ENCODE measurements around the gene TRIM7.
"Not testable (repeated sequence)": the region's sequence is repeated elsewhere in the genome, so short reads cannot be mapped to it uniquely, and the experiment has no call there.

The TRIM7 gene

DNA sequence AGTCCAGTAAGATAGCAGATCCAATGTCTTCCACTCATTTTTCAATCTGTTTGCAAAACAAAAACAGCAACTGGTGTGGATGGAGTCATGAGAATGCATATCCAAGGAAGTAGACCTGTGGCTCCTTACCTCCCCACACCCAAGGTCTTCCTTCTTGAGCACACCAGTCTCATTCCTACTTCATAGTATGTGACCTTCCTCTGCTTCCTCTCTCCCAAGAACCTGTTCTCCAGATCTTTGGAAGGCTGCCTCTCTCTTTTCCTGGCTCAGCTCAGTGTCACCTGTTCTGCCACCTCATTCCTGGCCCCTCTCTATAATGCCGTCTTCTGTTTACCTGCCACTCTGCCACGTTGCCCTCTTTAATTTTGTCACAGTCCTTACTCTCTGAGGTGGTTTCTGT lies 7.9 kb upstream of the TRIM7 start:
- DNase-seq (ENCODE audit: low spot score): no peak

GRCh38 chr5:181212080-181212479 lies 7.1 kb upstream of the TRIM7 start:
- no peak for DNase-seq (ENCODE audit: low spot score)

GRCh38 chr5:181211208-181211607 lies 6.2 kb upstream of the TRIM7 start:
- DNase-seq (ENCODE audit: low spot score): no peak

DNA sequence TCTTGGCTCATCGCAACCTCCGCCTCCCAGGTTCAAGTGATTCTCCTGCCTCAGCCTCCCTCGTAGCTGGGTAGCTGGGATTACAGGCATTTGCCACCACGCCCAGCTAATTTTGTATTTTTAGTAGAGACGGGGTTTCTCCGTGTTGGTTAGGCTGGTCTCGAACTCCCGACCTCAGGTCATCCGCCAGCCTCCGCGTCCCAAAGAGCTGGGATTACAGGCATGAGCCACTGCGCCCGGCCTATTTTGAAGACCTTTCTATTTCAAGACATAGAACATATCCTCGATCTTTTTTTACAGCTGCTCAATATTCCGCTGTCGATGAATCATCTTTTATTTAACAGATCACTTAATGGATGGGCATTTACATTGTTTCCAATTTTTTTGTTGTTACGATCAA lies 5.7 kb upstream of the TRIM7 start:
- not testable (repeated sequence) for DNase-seq (ENCODE audit: low spot score)

DNA sequence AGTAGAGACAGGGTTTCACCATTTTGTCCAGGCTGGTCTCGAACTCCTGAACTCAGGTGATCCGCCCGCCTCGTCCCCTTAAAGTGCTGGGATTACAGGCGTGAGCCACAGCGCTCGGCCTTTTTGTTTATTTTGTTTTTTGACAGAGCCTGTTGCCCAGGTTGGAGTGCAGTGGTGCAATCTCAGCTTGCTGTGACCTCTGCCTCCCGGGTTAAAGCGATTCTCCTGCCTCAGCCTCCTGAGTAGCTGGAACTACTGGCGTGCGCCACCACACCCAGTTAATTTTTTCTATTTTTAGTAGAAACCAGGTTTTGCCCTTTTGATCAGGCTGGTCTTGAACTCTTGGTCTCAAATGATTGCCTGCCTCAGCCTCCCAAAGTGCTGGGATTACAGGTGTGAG lies 5.2 kb upstream of the TRIM7 start:
- DNase-seq (ENCODE audit: low spot score): not testable (repeated sequence)

GRCh38 chr5:181209006-181209405 lies 4.0 kb upstream of the TRIM7 start:
- not testable (repeated sequence) for DNase-seq (ENCODE audit: low spot score)

GRCh38 chr5:181207960-181208253 lies 2.9 kb upstream of the TRIM7 start:
- DNase-seq (ENCODE audit: low spot score): no peak

DNA sequence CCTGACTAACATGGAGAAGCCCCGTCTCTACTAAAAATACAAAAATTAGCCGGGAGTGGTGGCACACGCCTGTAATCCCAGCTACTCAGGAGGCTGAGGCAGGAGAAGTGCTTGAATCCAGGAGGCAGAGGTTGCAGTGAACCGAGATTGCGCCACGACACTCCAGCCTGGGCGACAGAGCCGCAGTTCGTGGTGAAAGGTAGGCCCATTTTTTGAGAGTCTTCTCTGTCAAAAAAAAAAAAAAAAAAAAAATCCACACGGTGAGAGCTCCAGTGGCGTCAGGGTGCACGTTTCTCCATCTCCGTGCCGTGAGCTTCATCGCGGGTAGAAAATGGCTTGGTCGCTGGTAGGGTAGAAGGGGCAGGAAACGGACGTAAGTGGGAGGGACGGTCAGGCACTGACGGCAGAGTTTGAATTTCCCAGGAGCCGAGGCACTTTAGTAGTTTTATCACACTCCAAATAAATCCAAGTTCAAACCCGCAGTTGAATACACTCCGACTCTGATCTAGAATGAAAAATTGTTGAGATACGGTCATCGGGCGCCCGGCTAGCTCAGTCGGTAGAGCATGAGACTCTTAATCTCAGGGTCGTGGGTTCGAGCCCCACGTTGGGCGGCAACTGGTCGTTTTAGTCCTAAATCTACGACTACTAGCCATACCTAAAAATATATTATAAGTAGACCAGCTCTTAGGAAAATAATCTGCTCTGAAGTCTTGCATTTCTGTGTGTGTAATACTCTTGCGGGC lies 2.4 kb upstream of the TRIM7 start:
- DNase-seq (ENCODE audit: low spot score): peak; percentile 56

- no peak for DNase-seq (ENCODE audit: low spot score)
Measured at GRCh38 chr5:181205761-181206649, 1.0 kb upstream of the TRIM7 start.

DNA sequence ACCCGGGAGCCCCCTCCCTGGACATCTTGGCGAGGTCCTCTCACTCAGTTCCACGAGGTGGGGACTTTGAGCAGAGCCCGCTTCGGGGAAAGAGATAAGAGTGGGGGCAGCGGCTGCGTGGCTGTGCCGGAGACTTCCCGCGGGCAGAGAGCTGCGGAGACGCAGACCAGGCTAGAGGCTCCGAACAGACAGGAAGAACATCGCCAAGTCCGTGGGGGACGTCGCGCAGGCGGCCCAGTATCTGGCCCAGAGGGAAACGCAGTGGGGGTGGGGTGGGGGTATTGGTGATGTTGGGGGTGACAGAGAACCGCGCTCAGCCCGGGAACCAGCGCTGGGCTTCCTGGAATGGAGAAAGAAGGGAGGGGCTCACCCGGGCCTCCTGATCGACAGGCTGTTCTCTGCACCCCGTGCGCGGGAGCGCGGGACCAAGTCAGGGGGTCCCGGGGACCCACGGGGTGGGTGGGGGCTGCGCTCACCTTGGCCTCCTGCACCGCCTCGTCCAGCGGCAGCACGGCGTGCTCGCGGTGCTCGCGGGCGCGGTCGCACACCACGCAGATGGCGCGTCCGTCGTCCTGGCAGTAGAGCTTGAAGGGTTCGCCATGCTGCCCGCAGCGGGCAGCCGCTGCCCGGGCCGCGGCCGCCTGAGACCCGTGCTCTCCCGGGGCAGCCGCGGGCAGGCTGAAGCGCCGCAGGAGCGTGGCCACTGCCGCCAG lies 727 bp downstream of the TRIM7 start:
- DNase-seq (ENCODE audit: low spot score): no peak

- no peak for DNase-seq (ENCODE audit: low spot score)
Measured at GRCh38 chr5:181203777-181204112, 1.3 kb downstream of the TRIM7 start.

GRCh38 chr5:181203093-181203711 lies 1.8 kb downstream of the TRIM7 start:
- no peak for DNase-seq (ENCODE audit: low spot score)

GRCh38 chr5:181200816-181201215 lies 4.2 kb downstream of the TRIM7 start:
- DNase-seq (ENCODE audit: low spot score): no peak

GRCh38 chr5:181199881-181200638 lies 4.9 kb downstream of the TRIM7 start:
- DNase-seq (ENCODE audit: low spot score): no peak

DNA sequence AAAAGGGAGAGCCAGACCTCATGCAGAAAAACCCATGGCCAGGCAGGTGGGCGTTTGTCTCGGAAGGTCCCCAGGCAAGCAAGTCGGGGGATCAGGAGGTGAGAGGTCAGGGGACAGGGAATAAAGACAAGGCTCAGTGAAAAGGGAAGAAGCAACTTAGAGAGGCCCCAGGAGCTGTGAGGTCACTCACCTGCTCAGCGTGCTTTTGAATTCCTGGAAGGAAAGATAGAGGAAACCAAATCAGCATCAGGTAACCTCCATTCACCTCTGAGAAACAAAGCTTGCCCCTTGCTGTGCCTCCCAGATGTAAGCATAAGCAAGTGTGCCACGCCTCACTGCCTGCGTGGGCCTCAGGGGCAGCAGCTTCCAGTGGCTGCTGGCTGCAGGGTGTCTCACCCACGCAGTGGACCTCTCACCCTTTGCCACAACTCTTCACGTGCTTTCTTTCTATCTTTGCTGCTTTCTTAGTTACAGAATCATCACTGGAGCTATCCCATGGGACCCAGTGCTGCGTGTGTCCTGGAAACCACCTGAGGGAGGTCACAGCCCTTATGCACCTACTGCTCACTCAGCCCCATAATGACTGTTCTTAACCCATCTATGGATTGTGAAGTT lies 6.0 kb downstream of the TRIM7 start:
- DNase-seq (ENCODE audit: low spot score): no peak

DNA sequence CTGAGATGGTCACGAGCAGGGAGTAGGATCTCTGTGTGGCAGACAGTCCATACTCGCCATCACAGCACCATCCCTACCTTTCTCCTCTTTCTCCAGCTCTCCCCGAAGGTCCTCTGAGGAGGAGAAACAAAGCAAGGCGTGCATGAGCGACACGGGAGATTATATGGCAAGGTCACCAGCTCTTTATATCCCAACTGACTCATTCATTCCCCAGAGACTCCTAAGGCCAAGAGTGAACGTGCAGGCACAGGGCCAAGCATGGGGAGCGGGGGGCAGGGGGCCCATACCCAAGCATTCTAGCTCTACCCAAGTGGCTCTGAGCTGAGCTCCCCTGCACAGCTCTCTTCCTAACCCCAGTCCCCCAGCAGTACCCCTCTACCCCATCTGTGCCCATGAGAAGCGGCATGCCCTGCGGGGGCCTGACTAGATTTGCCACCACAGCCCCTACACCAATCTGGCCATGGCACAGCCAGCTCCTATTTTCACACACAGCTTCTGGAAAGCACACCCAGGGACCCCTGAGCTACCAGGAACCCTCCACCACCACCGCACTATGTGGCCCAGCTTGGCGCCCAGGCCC lies 6.8 kb downstream of the TRIM7 start:
- DNase-seq (ENCODE audit: low spot score): no peak

DNA sequence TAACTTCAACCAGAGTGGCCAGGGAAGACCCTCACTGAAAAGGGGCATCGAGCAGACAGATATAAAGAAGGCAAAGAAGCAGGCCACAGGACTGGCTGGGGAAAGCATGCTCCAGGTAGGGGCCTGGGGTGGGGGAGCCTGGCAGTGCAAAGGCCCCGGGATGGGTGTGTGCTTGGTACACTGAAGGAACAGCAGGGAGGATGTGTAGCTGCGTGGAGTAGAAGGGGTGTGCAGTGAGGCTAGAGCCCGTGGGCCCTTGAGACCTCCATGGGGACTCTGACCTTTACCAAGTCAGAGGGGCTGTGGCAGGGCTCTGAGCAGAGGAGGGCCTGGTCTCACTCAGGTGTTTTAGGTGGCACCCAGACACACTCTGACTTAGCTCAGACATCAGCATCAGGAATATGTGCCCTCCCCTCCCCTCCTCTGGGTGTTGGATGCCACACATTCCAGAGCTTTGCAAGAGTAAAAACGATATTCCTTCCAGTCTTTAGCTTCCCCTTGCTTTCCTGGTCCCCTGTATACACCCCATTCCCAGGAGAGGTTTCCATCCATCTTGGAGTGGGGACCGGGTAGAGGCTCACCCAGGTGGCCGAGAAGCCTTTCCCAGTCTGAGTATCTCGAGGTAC lies 7.6 kb downstream of the TRIM7 start:
- DNase-seq (ENCODE audit: low spot score): no peak

GRCh38 chr5:181195249-181195761 lies 9.7 kb downstream of the TRIM7 start:
- DNase-seq (ENCODE audit: low spot score): no peak

DNA sequence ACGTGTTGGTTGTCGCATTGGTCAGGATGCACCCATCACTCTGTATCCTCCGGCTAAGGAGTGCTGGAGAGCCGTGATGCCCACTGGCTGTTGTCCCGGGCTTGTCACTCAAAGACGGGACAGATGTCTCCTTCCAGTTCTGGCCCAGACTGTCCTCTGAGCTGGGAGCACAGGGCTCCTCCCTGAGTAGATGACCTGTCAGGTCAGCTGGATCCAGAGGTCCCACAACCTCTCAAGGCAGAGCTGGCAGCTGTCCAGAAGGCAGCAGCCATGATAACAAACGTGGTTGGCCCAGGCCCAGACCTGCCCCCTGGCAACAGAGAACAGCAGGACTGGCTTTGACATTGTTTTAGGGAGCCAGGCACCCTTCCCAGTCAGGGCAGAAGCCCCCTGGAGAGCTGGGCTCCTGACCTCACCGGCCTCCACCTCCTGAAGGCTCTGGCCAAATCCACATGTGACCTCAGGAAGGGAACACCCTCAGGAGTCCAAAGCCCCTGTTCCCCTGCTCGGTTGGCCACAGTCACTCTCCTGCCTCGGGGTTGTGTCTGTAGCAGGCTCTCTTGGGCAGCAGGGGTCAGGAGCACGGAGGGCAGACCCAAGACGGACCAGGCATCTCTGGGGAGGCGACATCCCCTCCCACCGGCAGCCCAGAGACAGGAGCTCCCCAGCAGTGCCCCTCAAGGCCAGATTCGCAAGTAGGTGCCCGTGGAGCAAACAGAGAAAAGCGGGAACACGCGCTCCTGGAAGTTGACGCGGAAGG lies 10.3 kb downstream of the TRIM7 start:
- no peak for DNase-seq (ENCODE audit: low spot score)

- DNase-seq (ENCODE audit: low spot score): no peak
Measured at GRCh38 chr5:181193656-181194055, 11.3 kb downstream of the TRIM7 start.
